Measurements from ENCODE around the gene PRR15.

The PRR15 gene

DNA sequence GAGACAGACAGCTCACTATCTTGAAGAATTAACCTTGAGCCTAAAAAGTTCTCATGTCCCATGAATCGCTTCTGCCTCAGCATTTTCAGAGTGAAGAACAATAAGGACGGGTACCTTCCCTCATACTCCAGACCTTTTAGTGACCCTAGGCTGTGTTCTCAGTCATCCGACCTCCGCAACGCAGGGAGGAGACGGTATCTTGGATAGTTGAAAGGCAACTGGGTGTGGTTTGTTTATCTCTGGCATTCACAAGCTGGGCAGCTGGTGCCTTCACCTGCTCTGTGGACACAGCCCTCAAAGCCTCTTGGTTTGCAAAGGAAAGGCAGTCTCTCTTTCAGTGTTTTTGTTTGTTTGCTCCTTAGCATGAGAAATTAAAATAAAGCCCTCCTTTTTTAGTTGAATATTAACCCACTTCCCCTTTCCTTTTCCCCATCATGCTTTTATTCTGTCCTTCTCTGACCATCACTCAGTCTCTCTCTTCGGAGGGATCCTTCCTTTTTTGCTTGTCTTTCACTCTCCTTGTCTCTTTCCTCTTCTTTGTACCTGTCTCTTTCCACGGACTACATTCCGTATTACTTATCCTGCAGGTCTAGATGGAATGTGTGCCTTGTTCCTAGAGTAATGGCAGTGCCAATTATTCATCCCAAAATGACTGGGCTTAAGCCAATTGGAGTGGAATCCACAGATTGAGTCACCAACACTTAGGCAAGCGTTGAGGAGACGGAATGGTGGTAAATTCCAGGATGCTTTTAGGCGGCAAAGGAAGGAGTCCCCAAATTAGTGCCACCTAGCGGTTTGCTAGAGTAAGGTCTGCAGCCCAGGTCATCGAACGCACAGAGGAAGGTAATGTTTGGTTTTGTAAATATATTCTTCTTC, 45.8 kb downstream of the PRR15 start:
- DNase-seq (ENCODE audit: low spot score): peak; percentile 50

DNA sequence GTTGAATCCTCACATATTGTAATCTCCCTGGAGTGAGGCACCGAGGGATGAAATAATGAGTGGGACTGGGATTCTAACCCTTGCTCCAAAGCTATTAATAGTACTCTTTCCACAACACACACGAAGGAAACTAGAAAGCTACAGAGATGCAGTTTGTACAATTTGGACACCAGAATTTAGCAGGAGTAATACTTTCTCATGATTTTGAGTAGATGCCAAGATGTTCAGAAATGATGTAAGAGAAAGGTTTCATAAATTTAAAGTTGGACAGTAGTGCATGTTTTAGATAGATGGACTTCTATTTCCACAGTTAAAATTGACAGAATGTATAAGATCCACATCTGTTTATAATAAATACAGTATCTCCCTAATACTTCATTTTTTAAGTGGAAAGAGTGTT, 46.5 kb downstream of the PRR15 start:
- DNase-seq (ENCODE audit: low spot score): no peak

DNA sequence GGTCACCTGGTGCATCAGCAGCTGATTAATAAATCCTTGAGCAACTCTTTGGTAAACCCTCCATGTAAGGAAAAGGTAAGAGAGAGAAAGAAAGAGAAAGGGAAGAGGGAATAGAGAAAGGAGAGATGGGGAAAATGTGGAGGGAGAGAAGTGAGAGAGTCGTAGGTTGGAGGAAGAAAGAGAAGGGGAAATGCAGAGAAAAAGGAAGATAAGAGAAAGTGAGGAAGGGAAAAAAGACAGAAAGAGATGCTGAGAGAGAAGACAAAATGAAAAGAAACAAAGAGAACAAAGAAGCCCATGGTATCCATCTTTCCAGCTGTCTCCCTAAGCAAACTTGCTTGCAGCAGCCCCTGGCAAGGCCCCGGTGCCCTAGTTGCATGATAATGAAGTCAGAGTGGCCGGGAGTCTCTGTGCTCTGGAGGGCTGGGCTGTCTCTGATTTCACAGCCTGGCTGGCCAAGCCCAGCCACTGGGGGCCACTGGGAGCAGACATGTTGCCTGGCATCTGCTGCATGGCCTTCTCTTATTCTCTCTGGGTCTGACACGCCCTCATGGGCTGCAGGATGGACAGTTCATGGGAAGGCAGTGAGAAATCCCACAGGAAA, 48.4 kb downstream of the PRR15 start:
- peak; percentile 46 for DNase-seq (ENCODE audit: low spot score)

DNA sequence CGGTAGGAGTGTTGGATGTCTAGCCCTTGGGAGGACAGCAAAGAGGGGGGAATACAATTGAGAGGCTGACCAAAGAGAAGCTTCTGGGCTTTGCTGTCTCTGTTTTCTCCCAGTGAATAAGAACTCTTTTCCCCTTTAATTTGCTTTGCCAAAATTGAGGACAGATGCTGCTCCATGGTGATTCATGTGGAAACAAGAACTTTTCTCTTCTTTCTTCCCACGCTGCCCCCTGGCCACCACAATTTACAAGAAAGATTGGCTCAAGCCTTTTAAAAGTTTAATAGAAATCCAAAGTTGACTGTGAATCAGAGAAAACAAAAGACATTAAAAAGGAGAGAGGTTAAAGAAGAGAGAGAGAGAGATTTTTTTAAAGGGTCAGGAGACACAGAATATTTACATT, 49.0 kb downstream of the PRR15 start:
- no peak for DNase-seq (ENCODE audit: low spot score)

DNA sequence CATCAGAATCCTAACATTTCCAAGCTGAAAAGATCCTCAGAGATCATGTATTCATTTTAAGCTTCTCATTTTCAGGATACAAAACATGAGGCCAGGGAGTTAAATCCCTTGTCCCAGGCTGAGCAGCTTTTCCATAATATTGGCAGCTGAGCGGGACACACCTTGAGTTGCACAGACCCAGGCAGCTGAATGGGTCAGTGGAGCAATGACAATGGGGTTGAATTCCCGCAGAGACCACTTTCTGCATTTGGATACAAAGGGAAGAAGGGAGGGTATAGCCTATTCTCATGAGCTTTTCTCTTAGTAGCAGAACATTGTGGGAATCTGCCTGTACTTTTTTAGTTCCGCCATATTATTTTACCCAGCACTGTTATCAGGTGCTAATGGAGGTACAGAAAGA, 49.5 kb downstream of the PRR15 start:
- DNase-seq (ENCODE audit: low spot score): no peak

DNA sequence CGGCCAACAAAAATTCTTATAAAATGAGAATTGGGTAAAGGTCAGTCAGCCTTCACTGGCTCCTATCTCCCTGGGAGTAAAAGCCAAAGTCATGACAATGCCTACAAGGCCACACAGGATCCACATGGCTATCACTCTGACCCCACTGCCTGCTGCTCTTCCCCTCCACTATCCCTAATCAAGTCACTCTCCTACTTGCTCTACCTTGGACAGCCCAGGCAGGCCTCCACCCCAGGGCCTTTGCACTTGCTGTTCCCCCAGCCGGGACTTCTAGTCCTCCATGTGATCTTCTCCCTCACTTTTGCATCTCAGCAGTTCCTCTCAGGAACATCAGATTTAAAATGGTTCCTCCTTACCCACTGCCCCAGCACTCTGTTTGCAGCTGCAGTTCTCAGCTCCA, 50.6 kb downstream of the PRR15 start:
- no peak for DNase-seq (ENCODE audit: low spot score)
